ENCODE data around the gene LYRM2.
A peak's percentile ranks its signal among the peaks of the same experiment; 100 is the strongest.

The LYRM2 gene

GRCh38 chr6:89527634-89528033 is 110.9 kb downstream of the LYRM2 start (continued):
- no peak for TF ChIP-seq TSHZ2 (CRISPR knock-in tag; IDR thresholded peaks at IDR 0.05)
- TF ChIP-seq ZNF565 (CRISPR knock-in tag; conservative IDR thresholded peaks at IDR 0.05; ENCODE audit: low read depth) = no peak

GRCh38 chr6:89526563-89526869 is 112.0 kb downstream of the LYRM2 start:
- ATAC-seq = no peak
- TF ChIP-seq ZNF70 (CRISPR knock-in tag; IDR thresholded peaks at IDR 0.05) (no peak), TCF4 (CRISPR knock-in tag; IDR thresholded peaks at IDR 0.05; ENCODE audit: borderline replicate concordance) (no peak), ARNTL (CRISPR knock-in tag; IDR thresholded peaks at IDR 0.05; ENCODE audit: borderline replicate concordance, low read depth) (no peak), TSHZ2 (CRISPR knock-in tag; IDR thresholded peaks at IDR 0.05) (no peak), ESRRG (CRISPR knock-in tag; IDR thresholded peaks at IDR 0.05) (no peak), RARB (CRISPR knock-in tag; IDR thresholded peaks at IDR 0.05) (no peak)

- TF ChIP-seq ZC3H10 (CRISPR knock-in tag; IDR thresholded peaks at IDR 0.05) = no peak
- peak; percentile 43 for TF ChIP-seq ISL1 (CRISPR knock-in tag; IDR thresholded peaks at IDR 0.05)
- no peak for TF ChIP-seq TOX (CRISPR knock-in tag; IDR thresholded peaks at IDR 0.05; ENCODE audit: borderline replicate concordance)
- ATAC-seq = no peak
Observed at GRCh38 chr6:89525786-89526562, 112.6 kb downstream of the LYRM2 start.

- TF ChIP-seq ISL1 (CRISPR knock-in tag; IDR thresholded peaks at IDR 0.05) (no peak), CSRNP3 (CRISPR knock-in tag; IDR thresholded peaks at IDR 0.05) (no peak), OSR1 (CRISPR knock-in tag; IDR thresholded peaks at IDR 0.05) (no peak), POU6F1 (CRISPR knock-in tag; IDR thresholded peaks at IDR 0.05; ENCODE audit: borderline replicate concordance, low read depth) (no peak), ZC3H10 (CRISPR knock-in tag; IDR thresholded peaks at IDR 0.05) (no peak), TOX (CRISPR knock-in tag; IDR thresholded peaks at IDR 0.05; ENCODE audit: borderline replicate concordance) (no peak), BACH2 (CRISPR knock-in tag; IDR thresholded peaks at IDR 0.05; ENCODE audit: borderline replicate concordance) (no peak), SNAI2 (CRISPR knock-in tag; IDR thresholded peaks at IDR 0.05) (no peak), RARB (CRISPR knock-in tag; IDR thresholded peaks at IDR 0.05) (no peak), ZNF8 (CRISPR knock-in tag; IDR thresholded peaks at IDR 0.05) (no peak), ZNF70 (CRISPR knock-in tag; IDR thresholded peaks at IDR 0.05) (no peak), ZFP3 (CRISPR knock-in tag; IDR thresholded peaks at IDR 0.05) (no peak), ZFP30 (CRISPR knock-in tag; IDR thresholded peaks at IDR 0.05) (no peak), TSHZ2 (CRISPR knock-in tag; IDR thresholded peaks at IDR 0.05) (no peak), GLIS3 (CRISPR knock-in tag; IDR thresholded peaks at IDR 0.05) (no peak)
Observed at GRCh38 chr6:89522778-89523177, 115.8 kb downstream of the LYRM2 start.

More at GRCh38 chr6:89522778-89523177, 115.8 kb downstream of the LYRM2 start:
- ATAC-seq = no peak

All from SK-N-SH treated with all-trans-retinoic acid at 6 μM for 48 hours (cell line).